Endodermal cell (in vitro differentiated cells): ENCODE results near the gene PSMD12. TPM values are rescaled to one million over a fixed set of nuclear protein-coding genes. Genes with fewer than 3 reads are reported as not detected.

Source experiments
- DNase-seq: peaks from one replicate; pipeline ENCODE4 v3.0.0-alpha.2; 2017
- H3K27ac ChIP-seq: 2 replicates; pipeline ENCODE4 v1.5.1; 2013; ENCODE audit warnings: mild to moderate bottlenecking, low read depth, low read length, moderate library complexity
- H3K27me3 ChIP-seq: 2 replicates; pipeline ENCODE4 v1.6.1; 2013; ENCODE audit warnings: mild to moderate bottlenecking, low read length, moderate library complexity; ENCODE audit not compliant: insufficient read depth, control insufficient read depth, poor library complexity, severe bottlenecking
- H3K36me3 ChIP-seq: 2 replicates; pipeline ENCODE4 v1.7.0; 2013; ENCODE audit warnings: mild to moderate bottlenecking, low read length, moderate library complexity; ENCODE audit not compliant: control insufficient read depth, insufficient read depth
- H3K4me1 ChIP-seq: one replicate; pipeline ENCODE4 v1.7.0; 2013; ENCODE audit warnings: low read length; ENCODE audit not compliant: control insufficient read depth, insufficient read depth
- H3K4me3 ChIP-seq: 2 replicates; pipeline ENCODE4 v1.5.1; 2013; ENCODE audit warnings: mild to moderate bottlenecking, low read length, moderate library complexity
- H3K9ac ChIP-seq: 2 replicates; pipeline ENCODE4 v1.6.1; 2013; ENCODE audit warnings: mild to moderate bottlenecking, low read length, moderate library complexity; ENCODE audit not compliant: poor library complexity, severe bottlenecking; ENCODE audit errors: extremely low read depth
- H3K9me3 ChIP-seq: 2 replicates; pipeline ENCODE4 v1.6.1; 2013; ENCODE audit warnings: mild to moderate bottlenecking, low read length, moderate library complexity; ENCODE audit not compliant: control insufficient read depth
- H3K27ac Mint-ChIP-seq: 2 replicates; pipeline ENCODE4 v1.8.0; 2020; ENCODE audit warnings: mixed read lengths
- H3K27me3 Mint-ChIP-seq: 2 replicates; pipeline ENCODE4 v1.8.0; 2021; ENCODE audit warnings: mild to moderate bottlenecking, mixed read lengths; ENCODE audit not compliant: insufficient read depth
- H3K36me3 Mint-ChIP-seq: 2 replicates; pipeline ENCODE4 v1.8.0; 2020; ENCODE audit warnings: low read depth, mixed read lengths
- H3K4me1 Mint-ChIP-seq: 2 replicates; pipeline ENCODE4 v1.8.0; 2020; ENCODE audit warnings: mixed read lengths
- H3K4me3 Mint-ChIP-seq: 2 replicates; pipeline ENCODE4 v1.8.0; 2020; ENCODE audit warnings: mild to moderate bottlenecking, moderate library complexity, mixed read lengths
- H3K9me3 Mint-ChIP-seq: 2 replicates; pipeline ENCODE4 v1.8.0; 2020; ENCODE audit warnings: mild to moderate bottlenecking, mixed read lengths
- WGBS, 2 experiments: methylation state at CpG; one replicate each; pipeline versions ENCODE4 v1.1.5 to v1.1.7; 2013; ENCODE audit warnings: missing lambda C conversion rate in 2 of 2, mixed read lengths in 1 of 2; ENCODE audit not compliant: insufficient coverage in 1 of 2, insufficient read length in 1 of 2; 5-methylcytosine and 5-hydroxymethylcytosine counted together
- total RNA-seq, 2 donors: library from RNA; stranded (reverse); fragmentation: NEBNext Ultra II Directional in 1 of 2; extraction: Animal tissue kit (Norgen Biotek cat#: 25700) in 1 of 2; gene quantifications; 2 replicates in 1 of 2; 3 replicates in 1 of 2; pipeline ENCODE4 v1.2.1, GENCODE V29; 2021
- TF ChIP-seq, protein P1 (sequence below): fragments of 200-600 bp; sonication (generic); conservative IDR thresholded peaks from 2 replicates; pipeline ENCODE4 v1.5.0; 2021; ENCODE audit warnings: antibody characterized with exemption, mild to moderate bottlenecking

The PSMD12 gene
- total RNA-seq, 2 donors from 2014 or later = 70.9 to 71.7 TPM

- H3K36me3 ChIP-seq = no peaks in the 10 kb centered on the region
- Mint-ChIP-seq H3K9me3 (peaks cover 18% of the 10 kb centered on the region), H3K4me3 (no peak overlapping the region), H3K36me3 (peaks cover 18% of the 10 kb centered on the region), H3K27ac (no peak overlapping the region), H3K4me1 (no peaks in the 10 kb centered on the region), H3K27me3 (no peaks in the 10 kb centered on the region)
- H3K27me3 ChIP-seq = no peaks in the 10 kb centered on the region
- H3K9ac ChIP-seq = no peak overlapping the region
- peaks cover 12% of the 10 kb centered on the region for H3K9me3 ChIP-seq
- no peaks in the 10 kb centered on the region for H3K4me1 ChIP-seq
- H3K4me3 ChIP-seq = no peak overlapping the region
- no peak overlapping the region for H3K27ac ChIP-seq
- WGBS, 2 experiments = no CpG with 5 or more reads among the region's 1 CpG
- TF ChIP-seq, protein P1, sequence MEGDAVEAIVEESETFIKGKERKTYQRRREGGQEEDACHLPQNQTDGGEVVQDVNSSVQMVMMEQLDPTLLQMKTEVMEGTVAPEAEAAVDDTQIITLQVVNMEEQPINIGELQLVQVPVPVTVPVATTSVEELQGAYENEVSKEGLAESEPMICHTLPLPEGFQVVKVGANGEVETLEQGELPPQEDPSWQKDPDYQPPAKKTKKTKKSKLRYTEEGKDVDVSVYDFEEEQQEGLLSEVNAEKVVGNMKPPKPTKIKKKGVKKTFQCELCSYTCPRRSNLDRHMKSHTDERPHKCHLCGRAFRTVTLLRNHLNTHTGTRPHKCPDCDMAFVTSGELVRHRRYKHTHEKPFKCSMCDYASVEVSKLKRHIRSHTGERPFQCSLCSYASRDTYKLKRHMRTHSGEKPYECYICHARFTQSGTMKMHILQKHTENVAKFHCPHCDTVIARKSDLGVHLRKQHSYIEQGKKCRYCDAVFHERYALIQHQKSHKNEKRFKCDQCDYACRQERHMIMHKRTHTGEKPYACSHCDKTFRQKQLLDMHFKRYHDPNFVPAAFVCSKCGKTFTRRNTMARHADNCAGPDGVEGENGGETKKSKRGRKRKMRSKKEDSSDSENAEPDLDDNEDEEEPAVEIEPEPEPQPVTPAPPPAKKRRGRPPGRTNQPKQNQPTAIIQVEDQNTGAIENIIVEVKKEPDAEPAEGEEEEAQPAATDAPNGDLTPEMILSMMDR = no peak
- no peak for DNase-seq
These were observed 47.8 kb upstream of the PSMD12 start for GRCh38 chr17:67414130-67414529.

- Histone ChIP-seq H3K36me3 (no peaks in the 10 kb centered on the region), H3K4me3 (no peak overlapping the region), H3K27ac (no peak overlapping the region), H3K4me1 (no peaks in the 10 kb centered on the region), H3K27me3 (no peaks in the 10 kb centered on the region), H3K9ac (no peak overlapping the region), H3K9me3 (peaks cover 12% of the 10 kb centered on the region)
- H3K4me1 Mint-ChIP-seq = no peaks in the 10 kb centered on the region
- H3K4me3 Mint-ChIP-seq = no peak overlapping the region
- TF ChIP-seq, protein P1 = no peak
- H3K27me3 Mint-ChIP-seq = no peaks in the 10 kb centered on the region
- peaks cover 21% of the 10 kb centered on the region for H3K9me3 Mint-ChIP-seq
- no peak overlapping the region for H3K27ac Mint-ChIP-seq
- no peak for DNase-seq
- peaks cover 21% of the 10 kb centered on the region for H3K36me3 Mint-ChIP-seq
- WGBS, 2 experiments = 89 to 94% methylated on average over 2 to 5 of the region's 5 CpGs
These were observed 47.0 kb upstream of the PSMD12 start for GRCh38 chr17:67413388-67413787.

- H3K27ac Mint-ChIP-seq = no peak overlapping the region
- no peaks in the 10 kb centered on the region for H3K27me3 Mint-ChIP-seq
- TF ChIP-seq, protein P1 = no peak
- no peak overlapping the region for H3K4me3 ChIP-seq
- H3K27ac ChIP-seq = no peak overlapping the region
- WGBS, 2 experiments = 83 to 88% methylated on average over 1 of the region's 2 CpGs
- DNase-seq = no peak
- no peaks in the 10 kb centered on the region for H3K27me3 ChIP-seq
- H3K4me1 Mint-ChIP-seq = no peaks in the 10 kb centered on the region
- H3K36me3 Mint-ChIP-seq = peaks cover 21% of the 10 kb centered on the region
- H3K9me3 ChIP-seq = peaks cover 12% of the 10 kb centered on the region
- H3K4me1 ChIP-seq = no peaks in the 10 kb centered on the region
- H3K4me3 Mint-ChIP-seq = no peak overlapping the region
- H3K9me3 Mint-ChIP-seq = peaks cover 21% of the 10 kb centered on the region
- no peak overlapping the region for H3K9ac ChIP-seq
- no peaks in the 10 kb centered on the region for H3K36me3 ChIP-seq
These were observed 46.6 kb upstream of the PSMD12 start for GRCh38 chr17:67412941-67413340.
